Lower leg skin (tissue), 3 donors: ENCODE measurements around the gene DGKA.

Experiments used
- POLR2A ChIP-seq, 2 donors: fragments of 450-650 bp; IDR thresholded peaks; one replicate each; pipeline ENCODE4 v1.6.1; 2016 to 2017; ENCODE audit warnings: antibody characterized with exemption in 2 of 2, mild to moderate bottlenecking in 1 of 2, moderate library complexity in 1 of 2
- TF ChIP-seq, protein P1 (sequence below), 3 donors: fragments of 450-650 bp; IDR thresholded peaks; one replicate each; pipeline ENCODE4 v1.5.1; 2016; ENCODE audit warnings: antibody characterized with exemption in 3 of 3, mild to moderate bottlenecking in 3 of 3, moderate library complexity in 2 of 3

DNA sequence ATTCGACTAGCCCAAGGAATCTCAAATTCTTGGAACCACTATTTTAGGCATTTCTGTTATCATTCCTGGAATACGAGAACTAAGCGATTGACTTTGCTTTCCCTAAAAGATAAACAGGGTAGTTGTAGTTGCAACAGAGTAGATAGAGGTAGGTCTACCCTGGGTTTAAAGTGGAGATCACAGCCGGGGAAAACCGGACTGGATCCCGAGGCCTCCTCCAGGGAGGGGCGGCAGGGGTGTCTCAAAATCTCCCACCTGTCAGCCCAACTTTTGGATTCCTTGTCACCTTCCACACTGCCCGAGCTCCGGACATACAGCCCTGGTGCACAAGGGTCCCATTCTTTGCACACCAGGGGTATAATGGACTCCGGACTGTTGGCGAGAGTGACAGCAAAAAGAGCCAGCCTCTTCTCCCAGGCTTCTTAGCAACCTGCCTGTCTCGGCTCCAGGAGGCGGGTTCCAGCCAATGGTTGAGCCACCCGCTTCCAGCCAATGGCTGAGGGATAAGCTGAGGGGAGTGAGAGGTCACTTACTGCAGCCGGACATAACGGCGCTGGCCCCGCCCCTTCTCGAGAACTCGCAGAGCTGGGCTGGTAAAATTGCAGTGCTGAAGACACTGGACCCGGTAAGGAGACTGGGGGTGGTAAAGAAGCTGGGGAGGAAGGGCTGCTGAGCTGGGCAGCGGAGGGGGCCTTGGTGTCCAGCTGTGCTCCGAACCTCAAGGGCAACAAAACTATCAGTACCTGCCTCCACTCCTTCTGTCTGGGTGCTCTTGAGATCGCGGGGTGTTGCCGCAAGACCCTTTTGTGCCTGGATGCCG, 66.0 kb downstream of the DGKA start, which contains the start of gene SUOX:
- no peak for TF ChIP-seq POLR2A (IDR thresholded peaks at IDR 0.05)
- TF ChIP-seq, protein P1, sequence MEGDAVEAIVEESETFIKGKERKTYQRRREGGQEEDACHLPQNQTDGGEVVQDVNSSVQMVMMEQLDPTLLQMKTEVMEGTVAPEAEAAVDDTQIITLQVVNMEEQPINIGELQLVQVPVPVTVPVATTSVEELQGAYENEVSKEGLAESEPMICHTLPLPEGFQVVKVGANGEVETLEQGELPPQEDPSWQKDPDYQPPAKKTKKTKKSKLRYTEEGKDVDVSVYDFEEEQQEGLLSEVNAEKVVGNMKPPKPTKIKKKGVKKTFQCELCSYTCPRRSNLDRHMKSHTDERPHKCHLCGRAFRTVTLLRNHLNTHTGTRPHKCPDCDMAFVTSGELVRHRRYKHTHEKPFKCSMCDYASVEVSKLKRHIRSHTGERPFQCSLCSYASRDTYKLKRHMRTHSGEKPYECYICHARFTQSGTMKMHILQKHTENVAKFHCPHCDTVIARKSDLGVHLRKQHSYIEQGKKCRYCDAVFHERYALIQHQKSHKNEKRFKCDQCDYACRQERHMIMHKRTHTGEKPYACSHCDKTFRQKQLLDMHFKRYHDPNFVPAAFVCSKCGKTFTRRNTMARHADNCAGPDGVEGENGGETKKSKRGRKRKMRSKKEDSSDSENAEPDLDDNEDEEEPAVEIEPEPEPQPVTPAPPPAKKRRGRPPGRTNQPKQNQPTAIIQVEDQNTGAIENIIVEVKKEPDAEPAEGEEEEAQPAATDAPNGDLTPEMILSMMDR (IDR thresholded peaks at IDR 0.05) = no peak
